ENCODE results near the gene SCLY.

Gene SCLY

GRCh38 chr2:238075397-238075796 is 14.6 kb downstream of the SCLY start:
- DNase-seq (ENCODE audit: low spot score) = no peak

GRCh38 chr2:238077292-238077691 is 16.5 kb downstream of the SCLY start:
- DNase-seq (ENCODE audit: low spot score) = no peak

- DNase-seq (ENCODE audit: low spot score) = no peak
Observed at GRCh38 chr2:238079874-238080327, 19.1 kb downstream of the SCLY start.

- DNase-seq (ENCODE audit: low spot score) = no peak
Observed at GRCh38 chr2:238080518-238080917, 19.7 kb downstream of the SCLY start.

- DNase-seq (ENCODE audit: low spot score) = no peak
Observed at GRCh38 chr2:238081150-238081549, 20.3 kb downstream of the SCLY start.

- DNase-seq (ENCODE audit: low spot score) = no peak
Observed at GRCh38 chr2:238081561-238081960, 20.8 kb downstream of the SCLY start.

- DNase-seq (ENCODE audit: low spot score) = no peak
Observed at GRCh38 chr2:238082151-238082550, 21.4 kb downstream of the SCLY start.

- DNase-seq (ENCODE audit: low spot score) = no peak
Observed at GRCh38 chr2:238082827-238083226, 22.0 kb downstream of the SCLY start.

- no peak for DNase-seq (ENCODE audit: low spot score)
Observed at GRCh38 chr2:238083919-238084318, 23.1 kb downstream of the SCLY start.

GRCh38 chr2:238084761-238085160 is 24.0 kb downstream of the SCLY start:
- no peak for DNase-seq (ENCODE audit: low spot score)

GRCh38 chr2:238085899-238086298 is 25.1 kb downstream of the SCLY start:
- no peak for DNase-seq (ENCODE audit: low spot score)

- DNase-seq (ENCODE audit: low spot score) = no peak
Observed at GRCh38 chr2:238087211-238087610, 26.4 kb downstream of the SCLY start.

GRCh38 chr2:238090887-238091286 is 30.1 kb downstream of the SCLY start:
- no peak for DNase-seq (ENCODE audit: low spot score)

GRCh38 chr2:238091436-238092060 is 30.7 kb downstream of the SCLY start:
- DNase-seq (ENCODE audit: low spot score) = no peak

GRCh38 chr2:238092486-238093035 is 31.8 kb downstream of the SCLY start:
- no peak for DNase-seq (ENCODE audit: low spot score)

- DNase-seq (ENCODE audit: low spot score) = no peak
Observed at GRCh38 chr2:238093181-238094140, 32.7 kb downstream of the SCLY start.

- DNase-seq (ENCODE audit: low spot score) = no peak
Observed at GRCh38 chr2:238094438-238095022, 33.7 kb downstream of the SCLY start.

- no peak for DNase-seq (ENCODE audit: low spot score)
Observed at GRCh38 chr2:238095143-238095542, 34.3 kb downstream of the SCLY start.

GRCh38 chr2:238096311-238097011 is 35.7 kb downstream of the SCLY start:
- DNase-seq (ENCODE audit: low spot score) = no peak

GRCh38 chr2:238097201-238097987 is 36.6 kb downstream of the SCLY start:
- DNase-seq (ENCODE audit: low spot score) = no peak
